Fibroblast of skin of right quadriceps (primary cell): Measurements from ENCODE around the gene LMO3.
A peak's percentile ranks its signal among the peaks of the same experiment; 100 is the strongest.

Source experiments
- DNase-seq: peaks from one replicate; pipeline ENCODE4 v3.0.0-alpha.2; 2013

Gene LMO3

GRCh38 chr12:16606117-16606200 is at the start of gene LMO3:
LMO3 (minus strand) TSS chr12:16606162; CDS start chr12:16600860, 5,302 bp downstream.
- no peak for DNase-seq

GRCh38 chr12:16636435-16637055 is 30.6 kb upstream of the LMO3 start:
- no peak for DNase-seq

GRCh38 chr12:16634786-16635185 is 28.8 kb upstream of the LMO3 start:
- no peak for DNase-seq

- no peak for DNase-seq
Measured at GRCh38 chr12:16626991-16627390, 21.0 kb upstream of the LMO3 start.

- DNase-seq = no peak
Measured at GRCh38 chr12:16622338-16622737, 16.4 kb upstream of the LMO3 start.

GRCh38 chr12:16619537-16619936 is 13.6 kb upstream of the LMO3 start:
- no peak for DNase-seq

GRCh38 chr12:16618256-16618655 is 12.3 kb upstream of the LMO3 start:
- no peak for DNase-seq

GRCh38 chr12:16613199-16613598 is 7.2 kb upstream of the LMO3 start:
- no peak for DNase-seq

- no peak for DNase-seq
Measured at GRCh38 chr12:16612647-16613046, 6.7 kb upstream of the LMO3 start.

GRCh38 chr12:16611146-16611545 is 5.2 kb upstream of the LMO3 start:
- no peak for DNase-seq

- no peak for DNase-seq
Measured at GRCh38 chr12:16610743-16611142, 4.8 kb upstream of the LMO3 start.

- no peak for DNase-seq
Measured at GRCh38 chr12:16610001-16610585, 4.1 kb upstream of the LMO3 start.

- no peak for DNase-seq
Measured at GRCh38 chr12:16608946-16609539, 3.1 kb upstream of the LMO3 start.

GRCh38 chr12:16607906-16608775 is 2.2 kb upstream of the LMO3 start:
- no peak for DNase-seq

- no peak for DNase-seq
Measured at GRCh38 chr12:16606991-16607390, 1.0 kb upstream of the LMO3 start.

- peak; percentile 9 for DNase-seq
Measured at GRCh38 chr12:16606201-16606849, 363 bp upstream of the LMO3 start.

- no peak for DNase-seq
Measured at GRCh38 chr12:16605642-16606116, 283 bp downstream of the LMO3 start.

GRCh38 chr12:16604596-16605252 is 1.2 kb downstream of the LMO3 start:
- DNase-seq = no peak

- DNase-seq = no peak
Measured at GRCh38 chr12:16603916-16604575, 1.9 kb downstream of the LMO3 start.

GRCh38 chr12:16603260-16603915 is 2.6 kb downstream of the LMO3 start:
- DNase-seq = no peak

GRCh38 chr12:16602412-16602811 is 3.5 kb downstream of the LMO3 start:
- no peak for DNase-seq

GRCh38 chr12:16600525-16600924 is 5.4 kb downstream of the LMO3 start:
- no peak for DNase-seq
